Spleen (tissue), 7 donors: ENCODE results near the gene DCAF15.

Experiments
- POLR2A ChIP-seq, 3 donors: fragments of 450-650 bp; IDR thresholded peaks; one replicate each; pipeline ENCODE4 v1.5.1; 2017; ENCODE audit warnings: antibody characterized with exemption in 3 of 3, mild to moderate bottlenecking in 1 of 3
- POLR2AphosphoS5 ChIP-seq, 3 donors: sonication (generic); formaldehyde crosslinking; IDR thresholded peaks; one replicate each; pipeline ENCODE4 v1.5.1; 2017; ENCODE audit warnings: antibody characterized with exemption in 3 of 3
- TF ChIP-seq, protein P1 (sequence below), 11 experiments: fragments of 200-600 bp in 7 of 11; fragments of 450-650 bp in 4 of 11; sonication (generic) in 4 of 11; IDR thresholded peaks in 8 of 11; conservative IDR thresholded peaks in 3 of 11; 1 replicate in 7 of 11; 2 replicates in 4 of 11; pipeline versions ENCODE4 v1.4.0 to v1.8.0; 2016 to 2021; ENCODE audit warnings: antibody characterized with exemption in 11 of 11, inconsistent platforms in 4 of 11, mild to moderate bottlenecking in 1 of 11
- donor health status: DM: no; HTN: no; CAD: no; lungs with moderate emphysema.
- donor health status: DM: no; HTN: no; CAD: no.
- donor health status: DM: no; HTN: no; CAD: no.

GRCh38 chr19:13932149-13932637, 20.1 kb upstream of the DCAF15 start:
- TF ChIP-seq, protein P1, sequence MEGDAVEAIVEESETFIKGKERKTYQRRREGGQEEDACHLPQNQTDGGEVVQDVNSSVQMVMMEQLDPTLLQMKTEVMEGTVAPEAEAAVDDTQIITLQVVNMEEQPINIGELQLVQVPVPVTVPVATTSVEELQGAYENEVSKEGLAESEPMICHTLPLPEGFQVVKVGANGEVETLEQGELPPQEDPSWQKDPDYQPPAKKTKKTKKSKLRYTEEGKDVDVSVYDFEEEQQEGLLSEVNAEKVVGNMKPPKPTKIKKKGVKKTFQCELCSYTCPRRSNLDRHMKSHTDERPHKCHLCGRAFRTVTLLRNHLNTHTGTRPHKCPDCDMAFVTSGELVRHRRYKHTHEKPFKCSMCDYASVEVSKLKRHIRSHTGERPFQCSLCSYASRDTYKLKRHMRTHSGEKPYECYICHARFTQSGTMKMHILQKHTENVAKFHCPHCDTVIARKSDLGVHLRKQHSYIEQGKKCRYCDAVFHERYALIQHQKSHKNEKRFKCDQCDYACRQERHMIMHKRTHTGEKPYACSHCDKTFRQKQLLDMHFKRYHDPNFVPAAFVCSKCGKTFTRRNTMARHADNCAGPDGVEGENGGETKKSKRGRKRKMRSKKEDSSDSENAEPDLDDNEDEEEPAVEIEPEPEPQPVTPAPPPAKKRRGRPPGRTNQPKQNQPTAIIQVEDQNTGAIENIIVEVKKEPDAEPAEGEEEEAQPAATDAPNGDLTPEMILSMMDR (IDR thresholded peaks at IDR 0.05 in 8 of 11, conservative IDR thresholded peaks at IDR 0.05 in 3 of 11) = no peak
- TF ChIP-seq POLR2AphosphoS5 (IDR thresholded peaks at IDR 0.05) (no peak), POLR2A (IDR thresholded peaks at IDR 0.05) (no peak)
